HepG2 (cell line): ENCODE data around the gene ZNF17. TPM values are rescaled to one million over a fixed set of nuclear protein-coding genes. Genes with fewer than 3 reads are reported as not detected.

Experiments used
- ATAC-seq: fragments of 200-7000 bp; cut with Tn5 transposase; 3 replicates; pipeline ENCODE4 v1.9.1; 2020; ENCODE audit warnings: mild to moderate bottlenecking, moderate library complexity
- BruUV-seq: library from RNA; stranded (reverse); fragments of 400-500 nt; replicated peaks from 2 replicates; lab custom pipeline; 2021; lab: Mats Ljungman, UMichigan
- CTCF ChIA-PET: fragments of 300-600 bp; formaldehyde crosslinking; extraction: SDS; loops from one replicate; lab custom pipeline; 2021; ENCODE audit warnings: low total read pairs, inconsistent platforms, low intra/inter-chr PET ratio; lab: Yijun Ruan, JAX
- POLR2A ChIA-PET: fragments of 350-600 bp; sonication (Branson Sonifier 250); formaldehyde crosslinking; loops from one replicate; lab custom pipeline; 2020; ENCODE audit warnings: antibody characterized with exemption, inconsistent platforms; lab: Yijun Ruan, JAX
- DNase-seq: peaks from one replicate; pipeline ENCODE4 v3.0.0-alpha.2; 2015; ENCODE audit warnings: low spot score
- FAIRE-seq: peaks from 3 replicates; lab custom pipeline; 2011; peaks lifted over from hg19 to GRCh38; lab: Jason Lieb, UNC
- H2AFZ ChIP-seq: one replicate; pipeline ENCODE4 v1.6.1; 2011; ENCODE audit warnings: low read length, inconsistent platforms
- H3K27ac ChIP-seq: fragments of 300-600 bp; 3 replicates; pipeline ENCODE4 v1.8.0; 2011; ENCODE audit warnings: mixed run types, mild to moderate bottlenecking, mixed read lengths, low read length, inconsistent platforms; ENCODE audit not compliant: insufficient read depth; ENCODE audit errors: extremely low read length
- H3K27me3 ChIP-seq, 2 experiments: fragments of 200-600 bp in 1 of 2; 2 replicates in 1 of 2; 3 replicates in 1 of 2; pipeline versions ENCODE4 v1.6.0 to v1.8.0; 2011; ENCODE audit warnings: low read length in 2 of 2, mild to moderate bottlenecking in 2 of 2, moderate library complexity in 2 of 2, inconsistent platforms in 1 of 2; ENCODE audit not compliant: insufficient read depth in 2 of 2, control insufficient read depth in 1 of 2
- H3K36me3 ChIP-seq, 2 experiments: fragments of 200-600 bp in 1 of 2; replicated peaks in 1 of 2; 2 replicates in 1 of 2; 3 replicates in 1 of 2; pipeline versions ENCODE4 v1.5.1 to v1.8.0; 2011; ENCODE audit warnings: low read length in 2 of 2, inconsistent platforms in 1 of 2; ENCODE audit not compliant: insufficient read depth in 2 of 2, control insufficient read depth in 1 of 2
- H3K4me1 ChIP-seq: 2 replicates; pipeline ENCODE4 v1.5.1; 2012; ENCODE audit warnings: low read length, inconsistent platforms; ENCODE audit not compliant: insufficient read depth
- H3K4me2 ChIP-seq: 2 replicates; pipeline ENCODE4 v1.6.0; 2011; ENCODE audit warnings: low read depth, low read length, inconsistent platforms
- H3K4me3 ChIP-seq, 3 experiments: fragments of 200-600 bp in 1 of 3; sonication (generic), shearing (Covaris generic) in 1 of 3; replicated peaks in 1 of 3; 2 replicates each; pipeline ENCODE4 v1.5.1; 2011 to 2016; ENCODE audit warnings: low read length in 3 of 3, inconsistent platforms in 2 of 3, low read depth in 2 of 3, mild to moderate bottlenecking in 2 of 3, control low read depth in 1 of 3, mixed read lengths in 1 of 3; ENCODE audit not compliant: insufficient read depth in 1 of 3
- H3K79me2 ChIP-seq: one replicate; pipeline ENCODE4 v1.6.1; 2011; ENCODE audit warnings: low read length, inconsistent platforms; ENCODE audit not compliant: insufficient read depth
- H3K9ac ChIP-seq: 2 replicates; pipeline ENCODE4 v1.6.0; 2011; ENCODE audit warnings: mild to moderate bottlenecking, low read depth, low read length, inconsistent platforms; ENCODE audit not compliant: insufficient read depth
- H3K9me3 ChIP-seq: 2 replicates; pipeline ENCODE4 v1.5.1; 2012; ENCODE audit warnings: mild to moderate bottlenecking, low read length
- H4K20me1 ChIP-seq: 2 replicates; pipeline ENCODE4 v1.6.0; 2011; ENCODE audit warnings: inconsistent platforms, mild to moderate bottlenecking, low read length, moderate library complexity; ENCODE audit not compliant: insufficient read depth
- CHCHD3 ChIP-seq: sonication (generic); formaldehyde crosslinking; IDR thresholded peaks from 2 replicates; pipeline ENCODE4 v1.8.0; 2022; ENCODE audit warnings: mild to moderate bottlenecking, missing genetic modification reagents, moderate library complexity
- SETDB1 ChIP-seq: sonication (generic); formaldehyde crosslinking; IDR thresholded peaks from 2 replicates; pipeline ENCODE4 v1.5.1; 2020; ENCODE audit warnings: missing genetic modification reagents, mild to moderate bottlenecking, borderline replicate concordance
- SRY ChIP-seq: sonication (generic); formaldehyde crosslinking; IDR thresholded peaks from 2 replicates; pipeline ENCODE4 v1.8.0; 2022; ENCODE audit warnings: mild to moderate bottlenecking, missing genetic modification reagents
- TAF1 ChIP-seq: sonication (generic); formaldehyde crosslinking; IDR thresholded peaks from 2 replicates; pipeline ENCODE4 v1.4.0; 2020; ENCODE audit warnings: missing genetic modification reagents
- ZBED4 ChIP-seq: sonication (generic); formaldehyde crosslinking; IDR thresholded peaks from 2 replicates; pipeline ENCODE4 v1.4.0; 2020; ENCODE audit warnings: missing genetic modification reagents, borderline replicate concordance
- ZNF232 ChIP-seq: sonication (generic); formaldehyde crosslinking; IDR thresholded peaks from 2 replicates; pipeline ENCODE4 v1.4.0; 2020; ENCODE audit warnings: missing genetic modification reagents, borderline replicate concordance
- ZNF407 ChIP-seq: sonication (generic); formaldehyde crosslinking; IDR thresholded peaks from one replicate; pipeline ENCODE4 v1.5.1; 2020; ENCODE audit warnings: mild to moderate bottlenecking, missing genetic modification reagents; ENCODE audit errors: not compliant biosample characterization
- ZNF431 ChIP-seq: sonication (generic); formaldehyde crosslinking; IDR thresholded peaks from 2 replicates; pipeline ENCODE4 v1.9.0; 2022; ENCODE audit warnings: missing genetic modification reagents, low read depth, mild to moderate bottlenecking, borderline replicate concordance
- in situ Hi-C: cut with HindIII; loops from 2 replicates; pipeline ENCODE4 v1.10.0; 2017; ENCODE audit warnings: low pct_unique_long_range_greater_than_20kb; ENCODE audit not compliant: extremely low pct_ligation_motif_present
- intact Hi-C: fragments of 100-400 bp; cut with micrococcal nuclease; formaldehyde crosslinking; loops from one replicate; pipeline ENCODE4 v1.10.0; 2022; ENCODE audit not compliant: unreplicated experiment
- polyA plus RNA-seq, 8 experiments: library from polyadenylated mRNA; depleted of rRNA in 3 of 8; stranded (reverse) in 7 of 8; unstranded in 1 of 8; fragments of >200 nt; fragmentation: Illumina TruSeq in 4 of 8; extraction: Trizol in 4 of 8; gene quantifications; 2 replicates each; pipeline versions ENCODE4 v1.2.1 to v1.2.3, GENCODE V29; 2011 to 2016; ENCODE audit warnings: low read depth in 4 of 8, missing spikeins in 1 of 8, mixed read lengths in 1 of 8; ENCODE audit not compliant: insufficient read depth in 1 of 8
- total RNA-seq, 5 experiments: library from RNA; depleted of rRNA; stranded (reverse); fragments of >200 nt; fragmentation: Illumina TruSeq; extraction: Trizol; gene quantifications; 2 replicates each; pipeline ENCODE4 v1.2.3, GENCODE V29; 2016; ENCODE audit warnings: low read depth in 1 of 5

Gene ZNF17
- total and polyA plus RNA-seq, 2 of the 13 experiments (the other 11 are each of a cell fraction or from before 2014, with no cell fraction given) = 3.7 to 10.1 TPM

GRCh38 chr19:57380923-57381322 lies 30.0 kb upstream of the ZNF17 start:
- no peak for ATAC-seq
- H3K4me3 ChIP-seq = no peak overlapping the region
- no peak overlapping the region for H2AFZ ChIP-seq
- peaks cover 0 to 11% of the 10 kb centered on the region in 2 experiments; a peak in 1 of 5 replicates for H3K36me3 ChIP-seq
- ChIA-PET CTCF (no interaction called here), POLR2A (no interaction called here)
- in situ Hi-C loops = no loop called here
- FAIRE-seq = no peak
- H3K9ac ChIP-seq = no peak overlapping the region
- intact Hi-C loops = no loop called here
- BruUV-seq = no TSS peak
- no peaks in the 10 kb centered on the region for H3K9me3 ChIP-seq
- H3K79me2 ChIP-seq = no peaks in the 10 kb centered on the region
- H3K4me2 ChIP-seq = no peak overlapping the region
- no peaks in the 10 kb centered on the region for H3K27me3 ChIP-seq
- no peaks in the 10 kb centered on the region for H3K4me1 ChIP-seq
- DNase-seq = no peak
- no peaks in the 10 kb centered on the region for H4K20me1 ChIP-seq
- no peak overlapping the region for H3K27ac ChIP-seq
- TF ChIP-seq CHCHD3 (CRISPR knock-in tag) (no peak), ZNF407 (no peak), ZNF431 (CRISPR knock-in tag) (no peak), SRY (CRISPR knock-in tag) (no peak), SETDB1 (no peak), ZBED4 (CRISPR knock-in tag) (no peak), ZNF232 (CRISPR knock-in tag) (no peak), TAF1 (no peak)
